SK-N-SH treated with all-trans-retinoic acid at 6 μM for 48 hours (cell line): ENCODE data around the gene CALML3.

Experiments
- ARNTL ChIP-seq: fragments of 450-650 bp; formaldehyde crosslinking; IDR thresholded peaks from 2 replicates; pipeline ENCODE4 v1.5.0; 2020; ENCODE audit warnings: low read depth, mild to moderate bottlenecking, moderate library complexity, borderline replicate concordance
- BACH2 ChIP-seq: fragments of 250-450 bp; sonication (Bioruptor Pico); IDR thresholded peaks from 2 replicates; pipeline ENCODE4 v1.9.0; 2021; ENCODE audit warnings: mild to moderate bottlenecking, borderline replicate concordance
- ISL1 ChIP-seq: fragments of 250-450 bp; sonication (Bioruptor Pico); IDR thresholded peaks from 2 replicates; pipeline ENCODE4 v2.1.2; 2022; ENCODE audit warnings: mild to moderate bottlenecking, moderate library complexity
- PPARA ChIP-seq: fragments of 250-450 bp; sonication (Bioruptor Pico); IDR thresholded peaks from 2 replicates; pipeline ENCODE4 v1.5.0; 2020; ENCODE audit warnings: mild to moderate bottlenecking, borderline replicate concordance
- ZC3H10 ChIP-seq: fragments of 250-450 bp; sonication (Bioruptor Pico); IDR thresholded peaks from 2 replicates; pipeline ENCODE4 v1.5.1; 2021; ENCODE audit warnings: mild to moderate bottlenecking, moderate library complexity
- ZFP3 ChIP-seq: fragments of 250-450 bp; sonication (Bioruptor Pico); IDR thresholded peaks from 2 replicates; pipeline ENCODE4 v1.5.0; 2020; ENCODE audit warnings: mild to moderate bottlenecking, moderate library complexity
- ZFP30 ChIP-seq: fragments of 450-650 bp; formaldehyde crosslinking; IDR thresholded peaks from 2 replicates; pipeline ENCODE4 v1.5.0; 2022; ENCODE audit warnings: mild to moderate bottlenecking, moderate library complexity

GRCh38 chr10:5536486-5537081 lies 11.8 kb downstream of the CALML3 start:
- TF ChIP-seq ZFP3 (no peak), ZC3H10 (CRISPR knock-in tag) (no peak), ISL1 (CRISPR knock-in tag) (no peak), PPARA (CRISPR knock-in tag) (no peak), ZFP30 (CRISPR knock-in tag) (no peak), BACH2 (CRISPR knock-in tag) (no peak), ARNTL (no peak)
